ENCODE data around the gene GPLD1.
"Not testable (repeated sequence)": the region's sequence is repeated elsewhere in the genome, so short reads cannot be mapped to it uniquely, and the experiment has no call there.

The GPLD1 gene, protein sequence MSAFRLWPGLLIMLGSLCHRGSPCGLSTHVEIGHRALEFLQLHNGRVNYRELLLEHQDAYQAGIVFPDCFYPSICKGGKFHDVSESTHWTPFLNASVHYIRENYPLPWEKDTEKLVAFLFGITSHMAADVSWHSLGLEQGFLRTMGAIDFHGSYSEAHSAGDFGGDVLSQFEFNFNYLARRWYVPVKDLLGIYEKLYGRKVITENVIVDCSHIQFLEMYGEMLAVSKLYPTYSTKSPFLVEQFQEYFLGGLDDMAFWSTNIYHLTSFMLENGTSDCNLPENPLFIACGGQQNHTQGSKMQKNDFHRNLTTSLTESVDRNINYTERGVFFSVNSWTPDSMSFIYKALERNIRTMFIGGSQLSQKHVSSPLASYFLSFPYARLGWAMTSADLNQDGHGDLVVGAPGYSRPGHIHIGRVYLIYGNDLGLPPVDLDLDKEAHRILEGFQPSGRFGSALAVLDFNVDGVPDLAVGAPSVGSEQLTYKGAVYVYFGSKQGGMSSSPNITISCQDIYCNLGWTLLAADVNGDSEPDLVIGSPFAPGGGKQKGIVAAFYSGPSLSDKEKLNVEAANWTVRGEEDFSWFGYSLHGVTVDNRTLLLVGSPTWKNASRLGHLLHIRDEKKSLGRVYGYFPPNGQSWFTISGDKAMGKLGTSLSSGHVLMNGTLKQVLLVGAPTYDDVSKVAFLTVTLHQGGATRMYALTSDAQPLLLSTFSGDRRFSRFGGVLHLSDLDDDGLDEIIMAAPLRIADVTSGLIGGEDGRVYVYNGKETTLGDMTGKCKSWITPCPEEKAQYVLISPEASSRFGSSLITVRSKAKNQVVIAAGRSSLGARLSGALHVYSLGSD

DNA sequence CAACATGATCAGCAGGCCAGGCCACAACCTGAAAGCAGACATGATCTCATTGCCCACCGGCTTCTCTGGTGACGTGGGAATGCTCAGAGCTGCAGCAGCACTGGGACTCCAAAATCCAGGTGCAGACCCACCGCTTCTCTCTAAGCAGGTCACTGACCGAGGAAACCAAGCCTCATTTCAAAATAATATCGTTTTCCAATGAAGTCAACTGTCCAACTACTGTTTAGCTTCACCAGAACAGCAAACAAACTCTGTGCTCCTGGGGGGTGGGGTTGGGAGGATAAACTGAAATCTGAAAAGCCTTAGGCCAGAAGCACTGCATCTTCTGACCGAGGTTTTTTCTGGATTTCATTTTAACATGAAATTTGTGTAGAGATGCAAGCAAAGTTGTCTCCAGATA lies at the start of gene GPLD1:
GPLD1 (minus strand) TSS at position 109 of the 400 bp plus-strand sequence; CDS start at position 42, 67 bp downstream.
- DNase-seq = no peak

DNA sequence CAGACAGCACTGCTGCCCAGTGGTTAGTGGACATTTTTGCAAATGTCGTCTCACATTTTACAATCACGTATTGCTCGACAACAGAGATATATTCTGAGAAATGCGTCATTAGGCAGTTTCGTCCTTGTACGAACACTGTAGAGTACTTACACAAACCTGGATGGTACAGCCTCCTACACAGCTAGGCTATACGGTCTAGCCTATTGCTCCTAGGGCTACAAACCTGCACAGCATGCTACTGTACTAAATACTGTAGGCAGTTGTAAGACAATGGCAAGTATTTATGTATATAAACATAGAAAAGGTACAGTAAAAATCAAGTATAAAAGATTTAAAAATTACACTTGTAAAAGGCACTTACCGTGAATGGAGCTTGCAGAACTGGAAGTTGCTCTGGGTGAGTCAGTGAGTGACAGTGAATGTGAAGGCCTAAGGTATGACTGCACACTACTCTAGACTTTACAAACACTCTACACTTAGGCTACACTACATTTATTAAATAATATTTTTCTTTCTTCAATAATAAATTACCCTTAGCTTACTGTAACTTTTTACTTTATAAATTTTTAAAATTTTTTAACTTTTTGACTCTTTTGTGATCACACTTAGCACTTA lies 48.5 kb upstream of the GPLD1 start:
- DNase-seq = no peak

DNA sequence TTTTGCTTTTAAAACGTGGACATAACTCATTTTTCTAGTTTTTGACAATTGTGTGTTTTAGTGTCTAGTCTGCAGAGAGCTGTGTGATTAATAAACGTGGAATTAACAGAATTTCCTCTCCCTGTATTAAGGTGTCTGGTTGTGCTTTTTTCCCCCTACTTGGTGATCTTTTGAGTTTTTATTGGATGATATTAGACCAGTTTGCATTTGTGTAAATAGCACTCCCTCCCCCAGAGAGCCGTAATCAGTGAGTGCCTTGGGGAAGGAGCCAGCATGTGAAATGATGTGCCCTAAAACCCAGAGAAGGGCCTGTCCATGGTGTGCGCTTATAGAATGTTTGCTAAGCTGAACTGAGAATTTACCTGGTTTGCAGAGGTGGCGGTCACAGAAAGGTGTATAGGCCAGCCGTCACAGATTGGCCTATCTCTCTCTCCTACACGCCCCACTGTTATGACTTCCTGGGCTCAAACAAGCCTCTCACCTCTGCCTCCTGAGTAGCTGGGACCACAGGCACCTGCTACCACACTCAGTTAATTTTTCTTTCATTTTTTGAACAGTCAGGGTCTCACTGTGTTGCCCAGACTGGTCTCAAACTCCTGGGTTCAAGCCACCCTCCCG lies 47.8 kb upstream of the GPLD1 start:
- no peak for DNase-seq

DNA sequence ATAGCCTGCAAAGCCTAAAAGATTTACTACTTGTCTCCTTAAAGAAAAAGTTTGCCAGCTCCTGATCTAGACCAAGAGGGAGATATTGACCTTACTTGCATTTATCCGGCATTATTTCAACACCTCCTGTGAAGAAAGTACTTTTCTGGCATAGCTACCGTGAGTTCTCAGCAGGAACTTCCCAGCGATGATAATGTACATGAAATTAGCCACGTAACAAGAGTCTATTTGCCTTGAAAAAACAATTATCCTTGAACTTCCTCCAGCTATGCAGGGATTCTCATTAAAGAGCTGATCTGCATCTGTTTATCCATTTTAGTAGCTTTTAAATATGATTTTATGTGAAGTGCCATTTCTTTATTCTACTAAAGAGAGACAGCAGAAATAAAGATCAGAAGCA lies 47.1 kb upstream of the GPLD1 start:
- DNase-seq = no peak

DNA sequence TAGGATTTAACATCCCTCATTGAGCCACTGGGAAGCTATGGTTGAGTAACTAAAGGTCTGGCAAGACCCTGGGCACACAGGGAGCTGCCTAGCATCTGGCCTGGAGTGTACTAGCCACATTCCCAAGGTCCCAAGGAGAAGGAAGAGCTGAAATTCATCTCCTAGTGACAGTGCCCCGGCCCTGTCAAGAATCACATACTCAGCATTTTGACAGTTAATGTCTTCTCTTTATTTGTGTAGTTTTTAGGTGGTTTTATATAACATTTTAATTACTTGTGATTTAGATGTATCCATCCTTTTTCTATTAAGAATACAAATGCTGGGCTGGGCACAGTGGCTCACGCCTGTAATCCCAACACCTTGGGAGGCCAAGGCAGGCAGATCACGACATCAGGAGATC lies 45.8 kb upstream of the GPLD1 start:
- DNase-seq = no peak

DNA sequence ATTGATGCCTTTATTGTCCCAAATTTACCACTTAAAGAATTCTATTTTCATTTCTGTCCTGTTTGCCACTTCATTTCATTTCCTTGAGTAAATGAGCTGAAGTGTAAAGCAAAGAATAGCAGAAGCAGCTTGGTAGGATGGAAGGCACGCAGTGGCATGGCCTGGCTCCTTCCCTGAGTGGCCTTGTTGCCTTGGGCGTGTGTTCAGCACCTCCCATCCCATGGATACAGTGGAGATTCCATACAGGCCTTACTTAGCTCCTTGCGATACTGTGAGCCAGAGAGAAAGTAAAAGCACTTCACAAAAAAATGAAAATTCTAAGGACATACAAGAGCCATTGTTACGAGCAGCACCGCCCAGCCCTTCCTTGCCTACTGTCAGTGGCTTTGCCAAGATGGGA lies 45.0 kb upstream of the GPLD1 start:
- no peak for DNase-seq

DNA sequence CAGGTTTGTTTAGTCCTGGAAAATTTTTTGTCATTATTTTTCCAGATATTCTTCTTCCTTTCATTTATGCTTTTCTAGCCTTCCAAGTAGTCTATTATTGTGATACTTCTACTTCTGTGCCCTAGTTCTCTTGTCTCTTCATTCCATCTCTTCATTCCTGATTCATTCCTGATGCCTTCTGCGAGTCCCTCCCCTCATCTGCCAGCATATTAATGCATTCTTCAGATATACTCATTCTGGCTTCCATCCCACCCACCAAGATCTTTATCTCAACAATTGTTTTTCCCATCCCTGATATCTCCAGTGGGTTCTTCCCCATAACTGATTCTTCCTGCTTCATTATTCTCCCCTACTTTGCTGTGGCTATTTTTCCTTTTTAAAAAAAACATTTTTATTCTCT lies 40.6 kb upstream of the GPLD1 start:
- DNase-seq = no peak

DNA sequence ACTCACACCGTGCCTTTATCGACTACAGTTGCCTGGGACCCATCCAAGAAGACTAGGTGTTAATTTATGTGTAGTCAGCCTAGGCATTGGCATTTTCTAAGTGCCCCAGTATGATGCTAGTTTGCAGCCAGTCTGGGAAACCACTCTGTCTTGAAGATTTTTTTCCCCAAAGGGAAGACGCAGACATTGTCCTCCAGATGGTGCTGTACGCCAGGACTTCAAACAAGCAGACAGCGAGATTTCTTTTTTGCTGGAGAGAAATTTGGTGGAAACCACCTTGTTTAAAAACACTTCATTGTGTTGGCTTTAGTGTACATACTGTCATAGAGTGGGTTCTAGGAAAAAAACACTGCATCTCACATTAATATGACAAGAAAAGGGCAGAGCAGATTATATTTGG lies 35.4 kb upstream of the GPLD1 start:
- DNase-seq = no peak

DNA sequence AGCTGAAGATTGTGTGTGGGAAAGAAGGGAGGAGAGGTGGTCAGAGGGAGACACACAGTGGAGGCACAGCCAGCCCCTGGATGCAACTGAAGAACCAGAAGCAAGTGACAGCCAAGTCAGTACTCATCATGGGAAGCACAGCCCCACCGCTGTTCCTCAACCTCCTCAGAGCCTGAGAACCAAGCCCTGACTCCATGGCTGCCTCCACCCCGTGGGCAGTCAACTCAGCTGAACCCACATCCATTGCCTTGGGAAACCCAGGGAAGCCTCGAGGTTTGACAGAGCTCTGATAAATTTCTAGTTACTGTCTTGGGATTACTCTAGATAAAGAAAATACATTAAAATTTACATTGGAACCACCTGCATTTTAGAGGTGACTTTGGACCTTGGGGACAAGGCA lies 35.0 kb upstream of the GPLD1 start:
- no peak for DNase-seq

DNA sequence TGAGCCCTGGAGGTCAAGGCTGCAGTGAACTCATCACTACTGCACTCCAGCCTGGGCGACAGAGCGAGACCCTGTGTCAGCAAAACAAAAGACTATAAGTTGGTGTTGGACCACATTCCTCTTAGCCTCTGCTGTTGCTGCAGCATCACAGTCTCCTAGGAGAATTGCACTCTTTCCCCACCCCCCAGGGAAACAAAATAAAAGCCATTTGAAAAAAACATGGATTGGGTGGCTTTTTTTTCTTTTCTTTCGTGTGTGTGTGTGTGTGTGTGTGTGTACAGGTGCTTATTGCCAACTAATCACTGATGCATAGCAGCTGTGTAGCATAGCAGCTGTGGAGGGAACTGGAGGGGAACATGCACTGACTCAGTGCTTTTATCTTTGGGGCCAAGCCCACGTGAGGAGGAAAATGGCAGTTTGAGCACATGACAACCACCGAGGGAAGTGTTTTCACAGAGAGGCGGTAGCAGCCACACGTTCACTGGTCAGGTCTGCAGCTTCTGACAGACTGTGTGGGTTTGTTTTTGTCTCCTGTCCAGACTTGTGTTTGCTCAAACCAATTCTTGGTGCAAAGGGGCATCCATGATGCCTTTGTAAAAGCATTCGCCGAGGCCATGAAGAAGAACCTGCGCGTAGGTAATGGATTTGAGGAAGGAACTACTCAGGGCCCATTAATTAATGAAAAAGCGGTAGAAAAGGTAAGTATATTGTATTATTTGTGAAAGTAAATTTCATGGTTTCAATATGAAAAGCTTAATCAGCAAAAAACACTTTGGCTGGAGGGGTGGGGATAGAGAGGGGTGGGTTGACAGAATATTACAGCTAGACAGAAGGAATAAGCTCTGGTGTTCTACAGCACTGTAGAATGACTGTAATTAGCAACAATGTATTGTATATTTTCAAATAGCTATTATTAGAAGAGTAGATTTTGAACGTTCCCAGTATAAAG lies 33.1 kb upstream of the GPLD1 start:
- DNase-seq = no peak

DNA sequence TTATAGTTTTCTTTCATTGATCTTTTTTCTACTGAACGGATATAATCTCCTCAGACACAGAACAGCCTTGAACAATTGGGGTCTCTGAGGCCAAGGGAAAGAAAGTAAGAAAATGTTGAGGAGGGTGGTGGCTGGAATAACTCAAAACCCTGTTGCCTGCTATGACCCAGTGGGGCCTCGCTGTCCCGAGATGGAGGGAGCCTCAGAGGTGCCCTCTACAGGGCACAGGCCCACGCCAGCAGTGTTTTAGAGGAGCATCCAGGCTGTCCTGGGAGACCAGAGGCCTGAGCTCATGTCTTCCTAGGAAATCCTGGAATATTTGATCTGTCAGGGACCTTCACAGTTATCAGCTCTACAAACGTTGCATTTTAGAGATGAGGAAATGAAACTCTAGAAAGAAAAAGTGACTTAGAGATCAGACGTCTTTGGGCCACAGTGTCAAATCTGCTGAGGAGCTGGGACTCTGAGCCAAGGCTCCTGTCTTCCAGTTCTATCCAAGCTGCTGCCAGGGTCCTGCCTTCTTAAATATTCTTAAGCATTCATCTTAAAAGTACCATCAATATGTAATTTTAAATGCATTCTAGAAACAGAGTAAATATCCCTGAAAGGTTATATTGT lies 31.7 kb upstream of the GPLD1 start:
- no peak for DNase-seq

DNA sequence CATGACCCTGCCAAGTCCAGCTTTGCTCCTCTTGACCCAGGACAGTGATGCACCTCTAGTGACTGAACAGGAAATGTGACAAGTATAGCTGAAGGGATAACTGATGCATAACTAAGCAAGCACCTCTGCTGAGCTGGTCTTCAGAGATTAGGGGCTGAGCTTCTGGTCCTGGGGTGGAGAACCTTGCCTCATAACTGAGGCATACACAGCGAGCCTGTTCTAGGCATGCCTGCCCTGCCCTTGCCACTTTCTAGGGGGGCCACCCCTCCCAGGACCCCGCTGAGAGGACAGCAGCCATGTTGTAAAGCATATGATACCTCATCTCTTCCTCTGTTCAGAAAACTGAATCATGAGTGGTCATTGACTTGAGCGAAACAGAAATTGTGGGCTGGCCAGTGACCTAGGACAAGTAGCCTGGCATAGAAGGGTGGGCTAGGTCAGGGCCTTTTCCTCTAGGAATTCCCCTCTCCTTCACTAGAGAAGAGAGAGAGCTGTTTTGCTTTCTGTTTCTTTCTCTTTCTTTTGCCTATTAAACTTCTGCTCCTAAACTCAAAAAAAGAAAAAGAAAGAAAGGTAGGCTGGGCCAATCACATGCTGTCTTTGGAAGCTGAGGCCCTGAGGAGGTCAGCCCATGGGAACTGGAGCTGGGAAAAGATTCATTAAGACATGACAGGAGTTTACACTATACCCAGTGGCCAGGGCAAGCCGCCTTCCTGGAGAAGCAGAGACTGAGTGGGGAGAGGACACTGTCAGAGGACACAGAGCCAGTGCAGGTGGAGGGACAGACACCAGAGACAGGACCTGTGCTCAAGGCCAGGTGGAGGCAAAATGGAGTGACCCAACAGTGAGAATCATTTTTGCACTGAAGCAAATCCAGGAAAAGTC lies 28.5 kb upstream of the GPLD1 start:
- no peak for DNase-seq

DNA sequence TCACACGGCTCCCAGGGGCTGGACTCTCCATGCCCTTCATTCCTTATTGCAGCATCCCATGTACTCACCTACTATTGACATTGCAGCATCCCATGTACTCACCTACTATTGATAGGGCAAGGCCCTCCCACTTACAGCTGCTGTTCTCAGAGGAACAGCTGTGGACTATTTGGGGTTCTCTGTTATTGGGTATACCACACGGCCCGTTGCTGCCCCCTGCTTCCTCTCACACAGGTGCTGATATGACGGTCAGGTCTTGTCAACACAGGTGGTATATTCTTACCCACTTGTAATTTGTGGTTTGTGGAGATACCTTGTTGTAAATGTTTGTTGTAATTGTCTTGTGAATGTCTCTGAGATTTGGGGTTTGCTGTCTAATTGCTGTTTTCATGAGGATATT lies 24.2 kb upstream of the GPLD1 start:
- DNase-seq = no peak

DNA sequence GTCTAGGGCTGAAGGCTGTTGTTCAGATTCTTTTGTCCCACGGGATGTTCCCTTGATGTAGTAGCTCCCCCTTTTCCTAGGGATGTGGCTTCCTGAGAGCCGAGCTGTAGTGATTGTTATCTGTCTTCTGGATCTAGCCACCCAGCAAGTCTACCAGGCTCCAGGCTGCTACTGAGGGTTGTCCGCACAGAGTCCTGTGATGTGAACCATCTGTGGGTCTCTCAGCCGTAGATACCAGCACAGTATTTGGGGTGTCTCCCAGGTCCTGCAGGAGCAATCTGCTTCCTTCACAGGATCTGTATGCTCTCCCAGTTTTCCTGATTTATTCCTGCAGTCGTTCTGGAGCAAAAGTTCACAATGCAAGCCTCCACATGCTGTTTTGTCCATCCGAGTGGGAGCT lies 22.6 kb upstream of the GPLD1 start:
- DNase-seq = not testable (repeated sequence)

DNA sequence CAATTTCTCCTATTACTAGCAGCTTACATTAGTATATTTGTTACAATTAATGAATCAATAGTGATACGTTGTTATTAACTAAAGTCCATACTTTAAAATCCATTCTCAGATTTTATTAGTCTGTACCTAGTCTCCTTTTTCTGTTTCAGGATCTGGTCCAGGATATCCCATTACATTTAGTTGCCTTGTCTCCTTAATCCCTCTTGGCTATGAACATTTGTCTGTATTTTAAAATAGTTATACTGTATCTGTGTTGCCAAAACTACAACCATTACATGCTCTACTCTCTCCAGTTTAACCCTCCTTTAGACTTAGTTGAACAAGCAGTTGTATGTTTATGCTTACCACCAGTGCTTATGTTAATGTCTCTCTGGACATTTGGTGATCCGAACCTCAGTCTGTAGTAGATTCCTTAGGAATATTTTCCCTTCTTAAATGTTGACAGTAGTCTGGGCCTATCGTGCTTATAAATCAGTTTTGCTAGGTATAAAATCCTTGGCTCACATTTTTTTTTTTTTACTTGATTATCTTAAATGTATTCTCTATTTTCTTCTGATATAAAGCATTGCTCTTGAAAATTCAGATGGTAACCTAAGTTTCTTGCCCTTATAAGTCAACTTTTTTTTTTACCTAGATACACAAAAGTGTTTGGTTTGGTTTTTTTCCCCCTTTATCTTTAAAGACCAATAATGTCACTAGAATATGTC lies 17.6 kb upstream of the GPLD1 start:
- DNase-seq = no peak

DNA sequence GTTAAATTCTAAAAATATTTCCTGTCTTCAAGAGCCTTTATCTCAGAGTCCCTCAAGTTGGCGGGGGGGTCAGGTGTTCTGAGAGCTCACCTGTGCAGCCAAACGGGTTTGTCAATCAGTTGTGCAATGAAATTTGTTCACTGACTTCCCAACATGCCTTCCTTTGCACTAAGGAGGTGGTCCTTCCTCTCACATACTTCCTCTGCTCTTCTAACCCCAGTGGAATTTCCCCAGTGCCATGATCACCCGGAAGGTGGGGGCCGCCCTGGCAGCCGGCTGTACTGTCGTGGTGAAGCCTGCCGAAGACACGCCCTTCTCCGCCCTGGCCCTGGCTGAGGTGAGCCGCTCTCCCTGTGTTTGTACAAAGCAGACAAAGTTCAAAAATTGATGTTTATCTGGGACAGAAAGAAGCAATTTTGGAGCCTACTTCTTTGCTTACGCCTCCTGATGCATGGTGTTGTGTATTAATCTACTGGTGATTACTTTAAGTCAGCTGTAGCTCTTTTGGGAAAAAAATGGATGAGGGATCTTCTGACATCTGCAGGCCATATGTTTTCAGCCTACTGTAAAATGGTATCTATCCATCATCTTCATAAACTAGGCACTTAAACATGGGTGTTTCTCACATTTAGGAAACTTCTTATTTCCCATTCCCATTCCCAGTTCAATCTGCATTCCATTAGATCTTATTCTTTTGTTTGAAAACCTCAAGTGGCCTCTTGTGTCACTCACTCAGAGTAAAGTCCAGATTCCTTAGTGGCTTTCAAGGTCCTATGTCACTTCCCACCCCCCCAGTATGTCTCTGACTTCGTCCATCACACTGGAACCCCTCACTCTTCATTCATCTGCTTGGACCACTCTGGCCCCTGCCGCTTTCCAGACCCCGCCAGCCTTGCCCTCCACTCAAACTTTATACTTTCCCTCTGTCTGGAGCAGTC lies 15.5 kb upstream of the GPLD1 start:
- DNase-seq = no peak

DNA sequence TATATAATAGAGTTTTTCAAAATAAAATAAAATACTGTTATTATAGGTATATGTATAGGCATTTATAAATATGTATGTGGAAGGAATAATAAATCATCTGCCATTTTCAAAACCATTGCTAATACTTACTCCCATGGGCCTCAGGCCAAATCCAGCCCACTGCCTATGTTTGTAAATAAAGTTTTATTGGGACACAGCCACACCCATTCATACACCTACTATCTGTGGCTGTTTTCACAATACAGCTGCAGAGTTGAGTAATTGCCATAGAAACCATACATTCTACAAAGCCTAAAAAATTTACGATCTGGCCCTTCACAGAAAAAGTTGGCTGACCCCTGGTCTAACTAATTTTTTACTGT lies 14.9 kb upstream of the GPLD1 start:
- no peak for DNase-seq

DNA sequence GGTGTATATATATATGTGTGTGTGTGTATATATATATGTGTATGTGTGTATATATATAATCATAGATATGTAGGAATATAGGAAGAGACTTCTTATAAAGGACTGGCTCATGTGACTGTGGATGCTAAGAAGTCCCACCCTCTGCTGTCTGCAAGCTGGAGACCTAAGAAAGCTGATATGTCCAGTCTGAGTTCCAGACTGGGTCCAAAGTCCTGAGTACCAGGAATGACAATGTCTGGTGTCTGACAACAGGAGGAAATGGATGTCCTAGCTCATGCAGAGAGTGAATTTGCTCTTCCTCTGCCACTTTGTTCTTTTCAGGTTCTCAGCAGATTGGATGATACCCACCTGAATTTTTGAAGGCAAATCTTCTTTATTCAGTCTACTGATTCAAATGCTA lies 12.5 kb upstream of the GPLD1 start:
- no peak for DNase-seq

DNA sequence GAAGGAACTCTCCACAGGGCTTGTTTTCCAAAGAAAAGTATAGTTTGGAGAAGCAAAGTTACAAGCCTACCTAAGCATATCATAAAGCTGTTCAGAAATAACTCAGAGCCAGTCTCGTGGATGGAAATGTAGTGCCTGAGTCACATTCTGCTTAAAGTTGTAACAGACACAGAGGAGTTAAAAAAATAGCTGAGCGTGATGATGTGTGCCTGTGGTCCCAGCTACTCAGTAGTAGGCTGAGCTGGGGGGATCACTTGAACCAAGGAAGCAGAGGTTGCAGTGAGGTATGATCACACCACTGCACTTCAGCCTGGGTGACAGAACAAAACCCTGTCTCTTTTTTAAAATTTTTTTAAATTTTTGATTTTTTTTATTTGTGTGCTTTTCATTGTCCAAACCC lies 12.0 kb upstream of the GPLD1 start:
- DNase-seq = no peak
